GM15510 (cell line): ENCODE measurements around the gene RPL10.

Experiments
- POLR2A ChIP-seq: IDR thresholded peaks from 3 replicates; pipeline ENCODE4 v1.6.1; 2011; ENCODE audit warnings: borderline replicate concordance; ENCODE audit not compliant: insufficient read length; ENCODE audit errors: extremely low read depth

RPL10 gene

DNA sequence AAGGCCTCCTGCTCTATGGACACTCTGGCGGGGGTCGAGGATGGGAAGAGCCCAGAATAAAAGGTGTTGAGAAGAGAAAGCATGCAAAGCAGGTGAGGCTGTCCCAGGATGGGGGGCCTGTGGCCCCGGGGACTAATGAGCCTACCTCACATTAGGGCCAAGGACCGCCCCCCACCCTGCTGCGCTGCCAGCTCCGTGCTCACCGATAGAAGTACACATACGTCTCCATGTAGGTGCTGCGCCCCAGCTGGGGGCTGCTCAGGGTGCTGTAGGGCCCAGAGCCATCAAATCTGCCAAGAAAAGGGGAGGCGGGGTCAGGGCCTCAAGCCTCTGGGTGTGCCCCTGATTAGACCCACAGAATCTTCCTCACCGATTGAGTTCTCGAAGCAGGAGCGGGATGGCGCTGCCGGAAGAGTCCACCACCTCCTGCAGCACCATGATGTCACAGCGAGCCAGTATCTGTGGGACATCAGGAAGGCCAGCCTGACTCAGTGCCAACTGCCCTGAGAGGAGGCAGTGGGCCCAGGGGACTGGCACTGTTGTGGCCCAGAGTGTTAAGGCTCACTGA is 6.5 kb downstream of the RPL10 start:
- TF ChIP-seq POLR2A, result no peak

GRCh38 chrX:154408659-154409221 is 10.6 kb downstream of the RPL10 start:
- TF ChIP-seq POLR2A, result no peak

DNA sequence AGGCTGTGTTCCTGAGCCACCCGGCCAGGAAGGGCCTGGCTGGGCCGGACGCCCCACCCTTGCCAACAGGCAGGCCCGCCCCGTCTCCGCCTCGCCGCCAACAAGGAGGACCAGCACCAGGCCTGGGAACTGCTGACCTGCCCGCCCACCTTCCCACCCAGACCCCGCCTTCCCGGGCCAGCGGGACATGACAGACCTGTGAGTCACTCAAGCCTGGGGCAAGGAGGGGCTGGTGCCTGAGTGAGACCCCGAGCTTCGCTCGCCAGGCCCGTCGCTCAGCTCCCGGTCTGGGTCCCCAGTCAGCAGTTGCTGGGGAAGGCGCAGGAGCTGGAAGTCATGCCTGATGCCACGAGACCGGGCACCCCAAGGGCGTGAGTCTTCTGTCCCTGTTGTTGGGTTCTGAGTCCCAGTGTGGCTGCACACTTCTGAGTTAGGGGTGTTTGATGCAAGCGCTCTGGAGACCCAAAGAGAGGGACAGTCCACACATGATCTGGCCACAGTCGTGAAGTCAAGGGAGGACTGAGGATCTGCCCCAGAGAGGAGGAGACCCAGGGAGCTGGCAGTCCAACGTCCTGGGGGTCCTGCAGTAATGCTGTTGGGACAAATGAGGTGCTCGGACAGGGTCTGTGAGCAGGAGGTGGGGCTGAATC is 11.2 kb downstream of the RPL10 start, which contains the start of gene DNASE1L1:
Gene DNASE1L1 (minus strand): TSS at position 33 of the 650 bp plus-strand sequence. CDS start 3,686 bp downstream, outside the sequence.
- peak; percentile 23 for TF ChIP-seq POLR2A

DNA sequence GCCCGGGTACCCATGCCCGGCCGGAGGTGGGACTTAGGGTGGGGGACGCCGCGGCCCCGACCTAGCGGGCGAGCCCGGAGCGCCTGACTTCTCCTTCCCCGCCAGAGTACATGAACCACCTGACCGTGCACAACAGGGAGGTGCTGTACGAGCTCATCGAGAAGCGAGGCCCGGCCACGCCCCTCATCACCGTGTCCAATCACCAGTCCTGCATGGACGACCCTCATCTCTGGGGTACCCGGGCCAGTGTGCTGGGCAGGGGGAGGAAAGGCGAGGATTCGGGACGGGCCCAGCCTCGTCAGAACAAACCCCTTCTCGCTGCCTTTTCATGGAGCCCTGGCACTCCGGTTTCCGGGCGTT is 13.8 kb downstream of the RPL10 start:
- peak; percentile 57 for TF ChIP-seq POLR2A

- TF ChIP-seq POLR2A, result no peak
Observed at GRCh38 chrX:154412468-154412867, 14.3 kb downstream of the RPL10 start.

DNA sequence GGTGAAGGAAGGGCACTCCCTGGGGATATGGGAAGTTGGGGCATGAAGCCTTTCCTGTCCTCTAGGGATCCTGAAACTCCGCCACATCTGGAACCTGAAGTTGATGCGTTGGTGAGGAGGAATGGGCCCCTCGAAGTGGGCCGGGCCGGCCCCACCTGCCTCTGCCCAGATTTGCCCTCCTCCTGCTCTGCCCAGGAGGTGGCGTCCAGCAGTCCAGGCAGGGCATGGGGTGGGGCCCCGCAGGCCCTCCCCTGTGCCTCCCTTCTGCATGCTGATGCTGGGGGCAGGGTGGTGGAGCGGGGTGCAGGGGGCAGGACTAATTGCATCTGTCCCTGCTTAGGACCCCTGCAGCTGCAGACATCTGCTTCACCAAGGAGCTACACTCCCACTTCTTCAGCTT is 15.0 kb downstream of the RPL10 start:
- no peak for TF ChIP-seq POLR2A

GRCh38 chrX:154417157-154417556 is 19.0 kb downstream of the RPL10 start:
- TF ChIP-seq POLR2A, result no peak

DNA sequence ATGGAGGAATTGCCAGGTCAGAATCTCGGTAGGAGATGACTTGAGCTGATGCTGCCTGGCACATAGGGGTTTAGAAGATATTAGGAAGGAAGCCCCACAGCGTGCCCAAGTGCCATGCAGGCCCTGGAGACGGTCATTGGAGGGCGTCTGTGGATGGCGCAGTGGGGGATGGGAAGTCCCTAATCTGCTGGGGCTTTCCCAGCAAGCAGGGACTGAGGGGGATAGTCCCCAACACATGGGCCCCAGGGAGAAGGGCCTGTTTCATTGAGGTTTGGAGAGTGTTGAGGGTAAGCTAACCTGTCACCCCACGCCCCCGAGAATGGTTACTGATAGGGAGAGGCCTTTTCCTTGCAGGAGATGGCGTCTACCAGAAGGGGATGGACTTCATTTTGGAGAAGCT is 21.0 kb downstream of the RPL10 start:
- no peak for TF ChIP-seq POLR2A

DNA sequence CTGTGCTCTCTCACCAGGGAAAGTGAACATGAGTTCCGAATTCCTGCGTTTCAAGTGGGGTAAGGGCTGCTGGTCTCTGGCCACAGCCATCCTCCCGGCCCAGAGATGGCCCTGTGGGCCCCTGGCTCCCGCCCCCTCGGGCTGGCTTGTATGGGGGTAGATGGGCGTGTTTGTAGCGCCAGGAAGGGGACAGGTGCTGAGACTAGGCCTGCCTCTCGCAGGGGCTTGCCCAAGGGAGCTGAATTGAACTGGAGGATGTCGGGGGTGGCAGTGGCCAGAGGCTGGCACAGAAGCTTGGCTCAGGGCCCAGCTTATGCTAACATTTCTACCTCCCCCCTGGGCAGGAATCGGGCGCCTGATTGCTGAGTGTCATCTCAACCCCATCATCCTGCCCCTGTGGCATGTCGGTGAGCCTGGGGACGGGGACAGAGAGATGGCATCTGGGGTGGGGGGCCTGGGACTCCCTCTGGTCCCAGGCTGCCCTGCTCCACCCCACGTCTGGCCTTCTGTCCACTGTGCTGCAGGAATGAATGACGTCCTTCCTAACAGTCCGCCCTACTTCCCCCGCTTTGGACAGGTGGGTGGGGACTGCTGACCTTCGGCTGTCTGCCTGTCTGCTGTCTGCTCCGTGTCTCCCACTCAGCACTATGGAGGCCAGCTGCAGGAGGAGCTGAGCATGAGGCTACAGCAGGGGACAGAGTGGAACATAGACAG is 21.7 kb downstream of the RPL10 start:
- no peak for TF ChIP-seq POLR2A

- TF ChIP-seq POLR2A, result no peak
Observed at GRCh38 chrX:154420402-154420756, 22.2 kb downstream of the RPL10 start.

GRCh38 chrX:154426916-154427770 is 29.0 kb downstream of the RPL10 start:
- no peak for TF ChIP-seq POLR2A

GRCh38 chrX:154428176-154429171 is 30.3 kb downstream of the RPL10 start, which contains the start of gene ATP6AP1:
Gene ATP6AP1 (plus strand): TSS chrX:154428677. CDS start chrX:154428693, 16 bp downstream.
- peak; percentile 53 for TF ChIP-seq POLR2A

- no peak for TF ChIP-seq POLR2A
Observed at GRCh38 chrX:154429711-154430110, 31.5 kb downstream of the RPL10 start.
